ENCODE data around the gene CHST10.

- peak; percentile 28 for TF ChIP-seq CTCF (IDR thresholded peaks at IDR 0.05; ENCODE audit: poor library complexity, severe bottlenecking)
- TF ChIP-seq, protein P1, sequence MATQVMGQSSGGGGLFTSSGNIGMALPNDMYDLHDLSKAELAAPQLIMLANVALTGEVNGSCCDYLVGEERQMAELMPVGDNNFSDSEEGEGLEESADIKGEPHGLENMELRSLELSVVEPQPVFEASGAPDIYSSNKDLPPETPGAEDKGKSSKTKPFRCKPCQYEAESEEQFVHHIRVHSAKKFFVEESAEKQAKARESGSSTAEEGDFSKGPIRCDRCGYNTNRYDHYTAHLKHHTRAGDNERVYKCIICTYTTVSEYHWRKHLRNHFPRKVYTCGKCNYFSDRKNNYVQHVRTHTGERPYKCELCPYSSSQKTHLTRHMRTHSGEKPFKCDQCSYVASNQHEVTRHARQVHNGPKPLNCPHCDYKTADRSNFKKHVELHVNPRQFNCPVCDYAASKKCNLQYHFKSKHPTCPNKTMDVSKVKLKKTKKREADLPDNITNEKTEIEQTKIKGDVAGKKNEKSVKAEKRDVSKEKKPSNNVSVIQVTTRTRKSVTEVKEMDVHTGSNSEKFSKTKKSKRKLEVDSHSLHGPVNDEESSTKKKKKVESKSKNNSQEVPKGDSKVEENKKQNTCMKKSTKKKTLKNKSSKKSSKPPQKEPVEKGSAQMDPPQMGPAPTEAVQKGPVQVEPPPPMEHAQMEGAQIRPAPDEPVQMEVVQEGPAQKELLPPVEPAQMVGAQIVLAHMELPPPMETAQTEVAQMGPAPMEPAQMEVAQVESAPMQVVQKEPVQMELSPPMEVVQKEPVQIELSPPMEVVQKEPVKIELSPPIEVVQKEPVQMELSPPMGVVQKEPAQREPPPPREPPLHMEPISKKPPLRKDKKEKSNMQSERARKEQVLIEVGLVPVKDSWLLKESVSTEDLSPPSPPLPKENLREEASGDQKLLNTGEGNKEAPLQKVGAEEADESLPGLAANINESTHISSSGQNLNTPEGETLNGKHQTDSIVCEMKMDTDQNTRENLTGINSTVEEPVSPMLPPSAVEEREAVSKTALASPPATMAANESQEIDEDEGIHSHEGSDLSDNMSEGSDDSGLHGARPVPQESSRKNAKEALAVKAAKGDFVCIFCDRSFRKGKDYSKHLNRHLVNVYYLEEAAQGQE (IDR thresholded peaks at IDR 0.05; ENCODE audit: borderline replicate concordance) = no peak
- peak; percentile 29 for TF ChIP-seq EP300 (conservative IDR thresholded peaks at IDR 0.05; ENCODE audit: poor library complexity, severe bottlenecking)
These were observed at the start of gene CHST10 for GRCh38 chr2:100416935-100417710.

Measured in neural cell (in vitro differentiated cells).